Skeletal muscle satellite cell (primary cell): ENCODE data around the gene SMG5.

Source experiments
- H3K27me3 ChIP-seq: 2 replicates; pipeline ENCODE4 v1.7.0; 2013; ENCODE audit warnings: low read length; ENCODE audit not compliant: control insufficient read depth, insufficient read depth
- H3K36me3 ChIP-seq: 2 replicates; pipeline ENCODE4 v1.7.0; 2013; ENCODE audit warnings: mild to moderate bottlenecking, control low read depth, low read length; ENCODE audit not compliant: insufficient read depth
- H3K4me1 ChIP-seq: 2 replicates; pipeline ENCODE4 v1.7.0; 2013; ENCODE audit warnings: low read length; ENCODE audit not compliant: control insufficient read depth, insufficient read depth
- H3K4me2 ChIP-seq: 2 replicates; pipeline ENCODE4 v1.7.0; 2013; ENCODE audit warnings: mild to moderate bottlenecking, low read length
- H3K4me3 ChIP-seq: 2 replicates; pipeline ENCODE4 v1.7.0; 2013; ENCODE audit warnings: low read length
- H3K9ac ChIP-seq: 2 replicates; pipeline ENCODE4 v1.7.0; 2013; ENCODE audit warnings: mild to moderate bottlenecking, low read depth, low read length, moderate library complexity
- H3K9me3 ChIP-seq: replicated peaks from 2 replicates; pipeline ENCODE4 v1.7.0; 2013; ENCODE audit warnings: mild to moderate bottlenecking, control low read depth, low read length

SMG5 gene

DNA sequence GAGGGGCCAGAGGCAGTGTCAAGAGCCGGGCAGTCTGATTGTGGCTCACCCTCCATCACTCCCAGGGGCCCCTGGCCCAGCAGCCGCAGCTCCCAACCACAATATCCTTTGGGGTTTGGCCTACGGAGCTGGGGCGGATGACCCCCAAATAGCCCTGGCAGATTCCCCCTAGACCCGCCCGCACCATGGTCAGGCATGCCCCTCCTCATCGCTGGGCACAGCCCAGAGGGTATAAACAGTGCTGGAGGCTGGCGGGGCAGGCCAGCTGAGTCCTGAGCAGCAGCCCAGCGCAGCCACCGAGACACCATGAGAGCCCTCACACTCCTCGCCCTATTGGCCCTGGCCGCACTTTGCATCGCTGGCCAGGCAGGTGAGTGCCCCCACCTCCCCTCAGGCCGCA is 40.7 kb downstream of the SMG5 start, which contains the start of gene BGLAP:
TSS of gene BGLAP (plus strand) at position 259 of the 400 bp plus-strand sequence. CDS start at position 307, 48 bp downstream.
- H3K9me3 ChIP-seq = no peaks in the 10 kb centered on the region
- H3K36me3 ChIP-seq = peaks cover 21% of the 10 kb centered on the region

DNA sequence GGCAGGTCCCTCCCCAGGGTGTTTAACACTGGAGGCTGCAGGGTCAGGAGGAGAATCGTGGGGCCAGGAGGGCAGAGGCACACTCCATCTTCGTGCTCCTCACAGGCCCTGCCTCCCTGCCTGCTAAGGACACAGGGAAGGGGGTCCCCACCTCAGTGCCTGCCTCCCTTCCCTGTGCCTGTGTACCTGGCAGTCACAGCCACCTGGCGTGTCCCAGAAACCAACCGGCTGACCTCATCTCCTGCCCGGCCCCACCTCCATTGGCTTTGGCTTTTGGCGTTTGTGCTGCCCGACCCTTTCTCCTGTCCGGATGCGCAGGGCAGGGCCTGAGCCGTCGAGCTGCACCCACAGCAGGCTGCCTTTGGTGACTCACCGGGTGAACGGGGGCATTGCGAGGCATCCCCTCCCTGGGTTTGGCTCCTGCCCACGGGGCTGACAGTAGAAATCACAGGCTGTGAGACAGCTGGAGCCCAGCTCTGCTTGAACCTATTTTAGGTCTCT is 41.3 kb downstream of the SMG5 start:
- H3K4me3 ChIP-seq = peak overlapping the region; percentile 5
- no peak overlapping the region for H3K9ac ChIP-seq
- H3K36me3 ChIP-seq = peaks cover 21% of the 10 kb centered on the region
- H3K4me1 ChIP-seq = peaks cover 24% of the 10 kb centered on the region
- peaks cover 13% of the 10 kb centered on the region for H3K27me3 ChIP-seq
- H3K9me3 ChIP-seq = no peaks in the 10 kb centered on the region
- peak overlapping the region; percentile 55 for H3K4me2 ChIP-seq

More for the DNA sequence above, 40.7 kb downstream of the SMG5 start, which contains the start of gene BGLAP:
- Histone ChIP-seq H3K4me3 (peak within 1 kb of the TSS; percentile 5), H3K4me2 (peak within 1 kb of the TSS; percentile 55), H3K4me1 (peaks cover 24% of the 10 kb centered on the region), H3K27me3 (peaks cover 18% of the 10 kb centered on the region), H3K9ac (peak within 1 kb of the TSS; percentile 13)

DNA sequence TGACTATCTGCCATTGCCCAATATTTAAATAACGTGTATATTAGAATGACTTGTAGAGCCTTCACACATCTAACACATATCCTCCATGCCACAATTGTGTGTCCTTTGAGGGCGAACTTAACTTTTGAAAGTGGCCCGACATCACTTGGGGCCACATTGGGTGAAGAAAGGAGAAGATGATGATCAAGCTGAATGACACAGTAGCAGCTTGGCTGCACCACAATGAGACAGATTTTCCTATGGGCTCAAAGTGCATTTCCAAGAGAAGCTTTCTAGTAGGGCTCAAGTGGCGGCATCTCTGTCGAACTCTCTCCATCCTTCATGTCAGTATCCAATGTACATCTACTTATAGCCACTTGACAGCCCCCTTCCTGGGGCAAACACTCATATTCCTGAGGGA is 44.4 kb downstream of the SMG5 start:
- Histone ChIP-seq H3K4me1 (peaks cover 25% of the 10 kb centered on the region), H3K27me3 (no peaks in the 10 kb centered on the region), H3K9ac (no peak overlapping the region), H3K4me2 (no peak overlapping the region), H3K9me3 (no peaks in the 10 kb centered on the region), H3K4me3 (no peak overlapping the region), H3K36me3 (peaks cover 31% of the 10 kb centered on the region)

DNA sequence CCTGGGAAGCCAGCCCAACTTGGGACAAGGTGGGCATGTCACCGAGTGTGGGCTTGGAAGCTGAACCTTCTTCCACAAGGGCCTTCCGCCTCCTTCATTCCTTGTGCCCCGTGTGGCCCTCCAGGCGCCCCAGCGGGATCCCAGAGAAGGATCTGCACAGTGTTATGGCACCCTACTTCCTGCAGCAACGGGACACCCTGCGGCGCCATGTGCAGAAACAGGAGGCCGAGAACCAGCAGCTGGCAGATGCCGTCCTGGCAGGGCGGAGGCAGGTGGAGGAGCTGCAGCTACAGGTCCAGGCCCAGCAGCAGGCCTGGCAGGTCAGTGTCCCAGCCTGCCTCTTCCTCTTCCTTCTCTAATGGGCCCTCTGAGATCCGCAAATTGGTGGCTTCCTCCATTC is 46.5 kb downstream of the SMG5 start:
- peaks cover 23% of the 10 kb centered on the region for H3K4me1 ChIP-seq
- no peak overlapping the region for H3K4me3 ChIP-seq
- H3K4me2 ChIP-seq = no peak overlapping the region
- H3K27me3 ChIP-seq = no peaks in the 10 kb centered on the region
- H3K36me3 ChIP-seq = peaks cover 31% of the 10 kb centered on the region
- no peaks in the 10 kb centered on the region for H3K9me3 ChIP-seq
- no peak overlapping the region for H3K9ac ChIP-seq

DNA sequence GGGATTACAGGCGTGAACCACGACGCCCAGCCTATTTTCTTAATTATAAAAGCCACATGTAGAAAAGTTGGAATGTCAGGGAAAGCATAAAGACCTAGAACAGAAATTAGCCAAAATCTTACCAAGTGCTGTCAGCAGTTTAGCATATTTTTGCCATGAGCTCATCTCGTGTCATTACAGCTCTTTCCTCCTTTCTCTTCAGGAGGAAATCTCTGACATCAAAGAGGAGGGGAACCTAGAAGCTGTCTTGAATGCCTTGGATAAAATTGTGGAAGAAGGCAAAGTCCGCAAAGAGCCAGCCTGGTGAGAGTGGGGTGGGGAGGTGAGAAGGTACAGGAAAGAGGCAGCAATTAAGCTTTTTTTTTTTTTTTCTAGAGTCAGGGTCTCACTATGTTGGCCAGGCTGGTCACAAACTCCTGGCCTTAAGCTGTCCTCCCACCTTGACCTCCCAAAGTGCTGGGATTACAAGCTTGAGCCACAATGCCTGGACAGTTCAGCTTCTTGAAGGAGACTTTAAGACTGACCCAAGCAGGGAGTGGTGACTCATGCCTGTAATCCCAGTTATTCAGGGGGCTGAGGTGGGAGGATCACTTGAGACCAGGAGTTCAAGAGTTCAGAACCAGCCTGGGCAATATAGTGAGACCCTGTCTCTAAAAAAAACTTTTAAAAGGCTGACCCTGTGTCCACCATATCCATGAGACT is 49.0 kb downstream of the SMG5 start:
- Histone ChIP-seq H3K27me3 (no peaks in the 10 kb centered on the region), H3K36me3 (peaks cover 19% of the 10 kb centered on the region), H3K4me3 (no peak overlapping the region), H3K4me1 (peaks cover 18% of the 10 kb centered on the region), H3K9ac (peak overlapping the region; percentile 62), H3K9me3 (no peaks in the 10 kb centered on the region), H3K4me2 (peak overlapping the region; percentile 68)

DNA sequence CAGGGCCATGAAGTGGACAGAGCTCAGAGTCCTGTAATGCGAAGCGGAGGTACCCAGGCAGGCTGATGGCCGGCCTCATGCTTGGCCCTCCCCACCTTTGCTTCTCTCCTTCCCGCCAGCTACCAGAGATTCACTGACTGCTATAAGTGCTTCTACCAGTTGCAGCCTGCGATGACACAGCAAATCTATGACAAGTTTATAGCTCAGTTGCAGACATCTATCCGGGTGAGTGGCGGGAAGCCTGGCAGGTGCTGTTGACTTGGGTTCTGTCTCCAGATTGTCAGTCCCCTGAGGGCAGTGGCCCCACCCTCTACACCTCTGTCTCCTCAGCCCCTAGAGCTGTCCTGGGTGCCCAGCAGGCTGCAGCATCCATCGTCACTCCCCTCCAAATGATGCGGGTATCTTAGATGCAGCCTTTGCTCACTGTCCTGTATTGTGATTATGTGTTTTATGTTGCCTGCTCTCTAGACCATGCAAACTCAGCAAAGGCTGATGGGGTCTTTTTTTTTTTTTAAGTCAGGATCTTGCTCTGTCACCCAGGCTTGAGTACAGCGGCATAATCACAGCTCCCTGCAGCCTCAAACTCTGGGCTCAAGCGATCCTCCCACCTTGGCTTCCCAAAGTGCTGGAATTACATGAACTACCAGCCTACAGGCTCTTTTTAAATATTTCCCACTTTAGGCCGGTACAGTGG is 50.3 kb downstream of the SMG5 start:
- Histone ChIP-seq H3K36me3 (peaks cover 14% of the 10 kb centered on the region), H3K9me3 (no peaks in the 10 kb centered on the region), H3K4me1 (peaks cover 18% of the 10 kb centered on the region), H3K4me3 (no peak overlapping the region), H3K9ac (no peak overlapping the region), H3K27me3 (no peaks in the 10 kb centered on the region), H3K4me2 (no peak overlapping the region)

DNA sequence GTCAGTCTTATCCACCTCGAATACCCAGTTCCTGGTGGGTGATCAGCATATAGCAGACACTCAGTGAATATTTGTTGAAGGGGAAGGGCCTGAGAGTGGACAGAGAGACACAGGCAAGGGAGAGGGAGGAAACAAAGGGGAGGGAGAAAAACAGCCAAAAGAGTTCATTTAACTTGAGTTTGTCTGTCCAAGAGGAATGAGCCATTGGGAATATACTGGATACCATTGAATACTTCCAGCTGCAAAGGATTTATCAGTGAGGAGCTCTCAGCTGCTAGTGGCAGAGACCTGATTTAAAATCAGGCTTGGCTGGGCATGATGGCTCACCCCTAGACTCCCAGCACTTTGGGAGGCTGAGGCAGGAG is 52.2 kb downstream of the SMG5 start:
- Histone ChIP-seq H3K9me3 (no peaks in the 10 kb centered on the region), H3K9ac (no peak overlapping the region), H3K36me3 (peaks cover 6% of the 10 kb centered on the region), H3K4me3 (no peak overlapping the region), H3K4me1 (peaks cover 18% of the 10 kb centered on the region), H3K27me3 (no peaks in the 10 kb centered on the region), H3K4me2 (no peak overlapping the region)

DNA sequence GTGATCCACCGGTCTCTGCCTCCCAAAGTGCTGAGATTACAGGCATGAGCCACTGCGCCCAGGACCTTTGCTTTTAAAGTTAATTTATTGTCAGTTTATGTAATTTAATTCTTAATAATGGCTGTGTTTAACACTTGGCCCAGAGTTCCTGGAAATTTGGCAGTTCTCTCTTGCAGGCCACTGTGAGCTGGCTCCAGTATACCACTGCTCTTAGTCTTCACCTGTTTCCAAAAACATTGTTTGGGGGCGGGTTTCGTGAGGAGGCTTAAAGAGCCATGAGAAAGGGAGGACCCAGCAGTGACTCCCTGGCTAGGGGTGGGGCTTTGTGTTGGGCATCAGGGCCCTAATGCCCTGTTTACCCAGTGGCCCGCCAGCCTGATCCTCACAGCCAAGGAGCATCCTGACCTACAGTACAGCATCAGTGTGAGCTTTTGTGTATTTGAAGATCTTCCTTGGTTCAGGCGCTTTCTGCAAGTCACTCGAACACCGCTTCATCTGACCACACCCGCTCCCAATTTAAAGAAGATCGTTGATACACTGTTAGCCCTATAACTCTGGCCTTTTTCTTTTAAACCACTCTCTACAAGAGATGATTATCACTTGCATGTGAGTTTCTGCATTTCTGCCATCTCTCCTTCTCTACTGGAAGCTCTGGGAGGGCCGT is 52.7 kb downstream of the SMG5 start:
- Histone ChIP-seq H3K4me3 (no peak overlapping the region), H3K27me3 (no peaks in the 10 kb centered on the region), H3K36me3 (peaks cover 6% of the 10 kb centered on the region), H3K9ac (no peak overlapping the region), H3K4me2 (no peak overlapping the region), H3K4me1 (peaks cover 18% of the 10 kb centered on the region), H3K9me3 (no peaks in the 10 kb centered on the region)

DNA sequence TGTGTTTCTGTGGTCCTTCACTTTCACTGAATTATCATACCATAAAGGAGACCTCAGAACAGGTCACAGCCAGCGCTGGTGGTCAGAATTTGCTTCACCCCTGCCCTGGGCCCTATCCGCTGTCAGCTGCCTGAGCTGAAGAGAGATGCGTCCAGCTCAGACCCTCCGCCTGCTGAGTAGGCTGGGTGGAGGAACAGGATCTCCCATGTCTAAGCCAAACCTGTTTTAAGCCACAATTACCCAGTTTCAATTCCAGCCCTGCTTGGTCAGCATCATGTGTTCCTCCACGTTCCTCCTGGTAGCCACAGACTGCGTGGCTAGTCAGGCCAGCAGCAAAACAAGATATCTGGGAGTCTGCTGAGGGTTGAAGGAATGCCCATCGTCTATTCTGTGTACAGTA is 54.1 kb downstream of the SMG5 start:
- peaks cover 8% of the 10 kb centered on the region for H3K36me3 ChIP-seq
- no peaks in the 10 kb centered on the region for H3K9me3 ChIP-seq
- H3K4me1 ChIP-seq = peaks cover 12% of the 10 kb centered on the region

DNA sequence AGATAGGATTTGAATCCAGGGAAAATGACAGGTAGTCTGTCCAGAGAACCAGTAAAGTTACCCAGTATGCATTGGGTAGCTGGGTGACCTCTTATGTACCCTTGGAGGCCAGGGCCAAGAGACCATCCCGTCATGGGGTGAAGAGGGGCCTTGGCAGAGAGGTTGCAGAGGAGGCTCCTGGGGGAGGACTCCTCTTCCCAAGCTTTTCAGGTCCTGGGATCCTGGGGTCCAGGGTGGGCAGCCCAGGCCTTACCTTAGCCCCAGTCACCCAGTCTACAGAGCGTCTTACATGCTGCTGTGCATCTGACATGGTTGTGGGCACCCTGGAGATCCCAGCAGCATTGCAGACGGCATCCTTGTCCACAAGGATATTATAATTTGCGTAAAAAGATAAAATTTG is 55.8 kb downstream of the SMG5 start:
- Histone ChIP-seq H3K36me3 (peaks cover 16% of the 10 kb centered on the region), H3K4me3 (no peak overlapping the region), H3K4me2 (no peak overlapping the region), H3K9me3 (no peaks in the 10 kb centered on the region), H3K27me3 (no peaks in the 10 kb centered on the region), H3K9ac (no peak overlapping the region), H3K4me1 (peaks cover 8% of the 10 kb centered on the region)

More for the DNA sequence above, 54.1 kb downstream of the SMG5 start:
- no peak overlapping the region for H3K4me2 ChIP-seq
- no peak overlapping the region for H3K4me3 ChIP-seq
- no peaks in the 10 kb centered on the region for H3K27me3 ChIP-seq
- no peak overlapping the region for H3K9ac ChIP-seq

DNA sequence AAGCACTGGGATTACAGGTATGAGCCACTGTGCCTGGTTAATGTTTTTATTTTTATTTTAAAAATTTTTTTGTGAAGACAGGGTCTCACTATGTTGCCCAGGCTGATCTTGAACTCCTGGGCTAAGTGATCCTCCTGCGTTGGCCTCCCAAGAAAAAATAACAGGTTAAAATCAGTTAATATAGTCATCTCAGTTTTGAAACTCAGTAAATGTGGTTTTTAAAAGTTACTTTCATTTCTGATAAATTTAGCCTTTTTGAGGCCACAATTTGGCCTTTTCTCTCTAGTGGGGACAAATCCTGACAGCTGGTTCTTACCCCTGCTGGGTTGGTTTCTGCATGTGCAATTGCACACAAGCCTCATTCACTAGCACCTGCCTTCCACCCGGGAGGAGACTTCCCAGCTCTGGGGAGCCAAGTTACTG is 56.5 kb downstream of the SMG5 start:
- peaks cover 21% of the 10 kb centered on the region for H3K36me3 ChIP-seq
- no peak overlapping the region for H3K4me2 ChIP-seq
- no peaks in the 10 kb centered on the region for H3K9me3 ChIP-seq
- H3K27me3 ChIP-seq = no peaks in the 10 kb centered on the region
- H3K4me3 ChIP-seq = no peak overlapping the region
- H3K9ac ChIP-seq = no peak overlapping the region
- peaks cover 8% of the 10 kb centered on the region for H3K4me1 ChIP-seq
